KBM-7 (cell line): ENCODE data around the gene KRTAP10-5.
"Not testable (repeated sequence)": the region's sequence is repeated elsewhere in the genome, so short reads cannot be mapped to it uniquely, and the experiment has no call there.

Experiments used
- DNase-seq: peaks from one replicate; pipeline ENCODE4 v3.0.0-alpha.2; 2015
- in situ Hi-C: fragments of 300-500 bp; cut with MboI; formaldehyde crosslinking; loops from 2 replicates; pipeline ENCODE4 v1.14.3; 2020; ENCODE audit warnings: low sequenced_read_pairs, low pct_unique_long_range_greater_than_20kb, mixed read lengths

The KRTAP10-5 gene

DNA sequence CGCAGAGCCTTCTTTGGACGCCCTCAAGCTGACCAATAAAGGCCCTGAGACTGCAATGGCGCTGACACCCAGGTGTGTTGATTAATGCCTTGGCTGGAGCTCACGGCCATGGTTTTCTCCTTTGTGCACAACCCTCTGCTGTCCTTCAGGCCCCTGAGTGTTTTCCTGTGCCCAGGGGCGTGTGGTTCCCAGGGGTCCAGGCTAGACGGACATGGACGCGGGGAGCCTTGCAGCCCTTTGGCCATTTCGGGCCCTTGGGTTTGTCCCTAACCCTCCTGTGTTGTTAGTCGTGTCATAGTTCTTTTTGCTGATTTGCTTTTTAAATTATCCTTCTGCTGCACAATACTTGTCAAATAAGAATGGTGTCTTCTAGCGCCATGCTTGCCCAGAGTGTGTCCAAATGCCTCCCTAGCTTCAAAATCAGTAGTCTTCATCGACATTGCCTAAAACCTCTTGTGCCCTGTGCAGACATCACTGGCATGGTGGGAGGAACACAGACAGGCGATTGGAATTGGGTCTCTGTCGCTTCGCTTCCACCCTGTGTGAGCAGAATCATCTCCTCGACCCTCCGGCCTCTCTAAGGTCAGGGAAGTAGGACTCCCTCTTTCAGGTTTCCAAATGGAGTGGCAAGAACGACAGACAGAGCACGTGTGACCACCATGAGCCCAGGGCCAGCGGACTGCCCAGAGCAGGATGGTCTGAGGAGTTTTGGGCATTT, 4.9 kb downstream of the KRTAP10-5 start:
- DNase-seq, result no peak
- in situ Hi-C loops, result no loop called here

DNA sequence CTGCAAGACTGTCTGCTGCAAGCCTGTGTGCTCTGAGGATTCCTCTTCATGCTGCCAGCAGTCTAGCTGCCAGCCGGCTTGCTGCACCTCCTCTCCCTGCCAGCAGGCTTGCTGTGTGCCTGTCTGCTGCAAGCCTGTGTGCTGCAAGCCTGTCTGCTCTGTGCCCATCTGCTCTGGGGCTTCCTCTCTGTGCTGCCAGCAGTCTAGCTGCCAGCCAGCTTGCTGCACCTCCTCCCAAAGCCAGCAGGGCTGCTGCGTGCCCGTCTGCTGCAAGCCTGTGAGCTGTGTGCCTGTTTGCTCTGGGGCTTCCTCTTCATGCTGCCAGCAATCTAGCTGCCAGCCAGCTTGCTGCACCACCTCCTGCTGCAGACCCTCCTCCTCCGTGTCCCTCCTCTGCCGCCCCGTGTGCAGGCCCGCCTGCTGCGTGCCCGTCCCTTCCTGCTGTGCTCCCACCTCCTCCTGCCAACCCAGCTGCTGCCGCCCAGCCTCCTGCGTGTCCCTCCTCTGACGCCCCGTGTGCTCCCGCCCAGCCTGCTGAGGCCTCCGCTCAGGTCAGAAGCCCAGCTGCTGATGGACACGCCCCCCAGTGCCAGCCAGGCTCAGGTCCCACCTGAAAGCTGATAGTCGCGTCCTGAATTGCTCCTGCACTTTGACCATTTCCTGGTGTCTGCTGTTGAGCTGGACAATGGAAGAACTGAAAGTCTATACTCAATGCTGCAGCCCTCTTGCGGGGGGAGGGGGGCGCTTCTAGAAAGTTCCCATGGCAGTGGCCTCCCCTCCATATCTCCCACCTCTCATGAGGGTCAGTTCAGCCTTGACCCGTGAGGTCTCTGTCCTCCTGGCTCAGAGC, 5.7 kb downstream of the KRTAP10-5 start:
- DNase-seq, result no peak

DNA sequence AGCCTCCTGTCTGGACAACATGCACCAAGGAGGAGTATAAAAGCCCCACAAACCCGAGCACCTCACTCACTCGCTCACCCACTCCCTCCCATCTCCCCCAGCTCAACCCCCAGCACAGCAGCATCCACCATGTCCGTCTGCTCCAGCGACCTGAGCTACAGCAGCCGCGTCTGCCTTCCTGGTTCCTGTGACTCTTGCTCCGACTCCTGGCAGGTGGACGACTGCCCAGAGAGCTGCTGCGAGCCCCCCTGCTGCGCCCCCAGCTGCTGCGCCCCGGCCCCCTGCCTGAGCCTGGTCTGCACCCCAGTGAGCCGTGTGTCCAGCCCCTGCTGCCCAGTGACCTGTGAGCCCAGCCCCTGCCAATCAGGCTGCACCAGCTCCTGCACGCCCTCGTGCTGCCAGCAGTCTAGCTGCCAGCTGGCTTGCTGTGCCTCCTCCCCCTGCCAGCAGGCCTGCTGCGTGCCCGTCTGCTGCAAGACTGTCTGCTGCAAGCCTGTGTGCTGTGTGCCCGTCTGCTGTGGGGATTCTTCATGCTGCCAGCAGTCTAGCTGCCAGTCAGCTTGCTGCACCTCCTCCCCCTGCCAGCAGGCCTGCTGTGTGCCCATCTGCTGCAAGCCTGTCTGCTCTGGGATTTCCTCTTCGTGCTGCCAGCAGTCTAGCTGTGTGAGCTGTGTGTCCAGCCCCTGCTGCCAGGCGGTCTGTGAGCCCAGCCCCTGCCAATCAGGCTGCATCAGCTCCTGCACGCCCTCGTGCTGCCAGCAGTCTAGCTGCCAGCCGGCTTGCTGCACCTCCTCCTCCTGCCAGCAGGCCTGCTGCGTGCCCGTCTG, 6.6 kb downstream of the KRTAP10-5 start, which contains the start of gene KRTAP10-4:
Gene KRTAP10-4, plus strand, starts transcription at position 100 of the 827 bp plus-strand sequence. Its CDS starts 30 bp downstream, at position 130.
- in situ Hi-C loops, result loop anchor here (25.0 kb wide), 1 partner anchor 112 kb away; the partner anchor contains the start of gene LRRC3
- DNase-seq, result not testable (repeated sequence)

More for the DNA sequence above, 5.7 kb downstream of the KRTAP10-5 start:
- in situ Hi-C loops, result loop anchor here (25.0 kb wide), 1 partner anchor 112 kb away; the partner anchor contains the start of gene LRRC3

DNA sequence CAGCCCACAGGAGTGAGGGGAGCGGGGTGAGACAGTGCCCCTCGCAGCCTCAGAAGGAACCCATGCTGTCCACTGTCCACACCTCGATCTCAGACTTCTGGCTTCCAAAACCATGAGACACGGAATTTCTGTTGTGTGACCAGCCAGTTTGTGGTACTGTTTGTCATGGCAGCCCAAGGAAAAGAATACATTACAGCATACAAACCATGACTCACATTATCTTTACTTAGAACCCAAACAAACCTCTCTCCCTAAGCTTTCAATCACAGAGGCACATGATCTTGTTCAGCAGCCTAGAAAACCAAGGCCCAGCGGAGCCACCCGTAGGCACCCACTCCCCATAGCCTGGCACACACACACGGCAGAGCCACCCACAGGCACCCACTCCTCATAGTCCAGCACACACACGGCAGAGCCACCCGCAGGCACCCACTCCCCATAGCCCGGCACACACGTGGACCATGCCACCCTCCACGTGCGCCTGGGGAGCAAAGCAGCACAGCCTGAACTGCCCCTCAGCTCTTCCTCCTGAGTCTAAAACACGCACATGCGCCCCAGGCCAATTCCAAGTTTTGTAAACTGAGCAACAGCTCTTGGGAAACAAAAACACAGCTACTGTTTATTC, 7.3 kb downstream of the KRTAP10-5 start:
- in situ Hi-C loops, result loop anchor here (25.0 kb wide), 1 partner anchor 111 kb away; the partner anchor contains the start of gene LRRC3
- DNase-seq, result no peak

DNA sequence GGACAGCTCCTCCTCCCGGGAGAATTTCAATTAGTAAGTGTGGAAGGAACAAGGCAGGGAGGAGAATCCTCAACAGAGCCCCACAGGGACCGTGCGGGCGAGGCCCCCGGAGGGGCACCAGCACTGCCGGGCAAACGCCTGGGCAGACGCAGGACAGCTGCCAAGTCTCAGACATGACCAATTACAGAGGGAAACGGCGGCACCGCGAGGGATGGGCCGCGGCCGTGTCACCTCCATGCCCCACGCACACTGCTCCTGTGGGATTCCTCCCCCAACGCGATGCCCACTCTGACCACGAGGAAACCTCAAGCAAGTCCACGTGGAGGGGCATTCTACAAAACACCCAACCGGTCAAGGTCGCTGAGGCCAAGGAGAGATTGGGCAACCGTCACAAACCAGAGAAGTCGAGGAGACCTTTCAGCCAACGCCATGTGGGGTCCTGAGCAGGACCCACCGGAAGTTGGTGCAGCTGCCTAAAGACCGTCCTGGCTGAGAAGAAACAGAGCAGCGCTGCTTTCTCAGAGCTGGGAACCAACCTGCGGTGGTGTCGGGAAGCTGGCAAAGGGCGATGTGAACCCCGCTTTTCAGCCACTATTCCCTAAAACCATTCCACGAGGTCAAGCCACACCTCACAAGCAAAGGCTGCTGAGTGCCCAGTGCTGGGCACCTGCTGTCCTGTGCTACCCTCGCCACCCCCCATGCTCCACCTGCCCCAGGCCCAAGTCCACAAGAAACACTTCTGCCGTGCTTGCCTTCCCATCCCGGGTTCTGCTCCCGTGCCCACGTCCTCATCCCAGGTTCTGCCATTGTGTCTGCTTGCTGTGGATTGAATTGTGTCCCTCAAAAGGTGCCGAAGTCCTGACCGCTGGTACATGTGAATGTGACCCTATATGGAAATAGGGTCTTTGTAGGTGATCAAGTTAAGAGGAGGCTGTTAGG, 8.3 kb downstream of the KRTAP10-5 start:
- in situ Hi-C loops, result loop anchor here (25.0 kb wide), 1 partner anchor 110 kb away; the partner anchor contains the start of gene LRRC3
- DNase-seq, result no peak

DNA sequence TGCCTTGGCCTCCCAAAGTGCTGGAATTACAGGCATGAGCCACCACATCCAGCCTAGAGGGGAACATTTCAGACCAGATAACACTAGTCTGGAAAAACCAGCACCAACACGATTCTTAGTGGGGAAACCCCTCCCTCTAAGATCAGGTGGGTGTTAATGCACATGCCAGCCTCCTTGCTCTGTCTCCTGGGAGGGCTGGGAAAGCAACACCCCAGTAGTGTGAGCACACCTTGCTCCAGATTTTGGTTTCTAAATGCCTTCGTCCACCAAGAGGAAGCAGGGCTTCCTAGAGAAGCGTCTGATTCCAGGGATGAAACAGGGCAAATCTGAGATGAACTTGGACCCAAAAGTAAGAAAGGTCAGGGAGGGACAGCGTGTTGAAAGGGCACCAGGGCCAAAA, 9.1 kb downstream of the KRTAP10-5 start:
- in situ Hi-C loops, result loop anchor here (25.0 kb wide), 1 partner anchor 109 kb away; the partner anchor contains the start of gene LRRC3
- DNase-seq, result no peak

DNA sequence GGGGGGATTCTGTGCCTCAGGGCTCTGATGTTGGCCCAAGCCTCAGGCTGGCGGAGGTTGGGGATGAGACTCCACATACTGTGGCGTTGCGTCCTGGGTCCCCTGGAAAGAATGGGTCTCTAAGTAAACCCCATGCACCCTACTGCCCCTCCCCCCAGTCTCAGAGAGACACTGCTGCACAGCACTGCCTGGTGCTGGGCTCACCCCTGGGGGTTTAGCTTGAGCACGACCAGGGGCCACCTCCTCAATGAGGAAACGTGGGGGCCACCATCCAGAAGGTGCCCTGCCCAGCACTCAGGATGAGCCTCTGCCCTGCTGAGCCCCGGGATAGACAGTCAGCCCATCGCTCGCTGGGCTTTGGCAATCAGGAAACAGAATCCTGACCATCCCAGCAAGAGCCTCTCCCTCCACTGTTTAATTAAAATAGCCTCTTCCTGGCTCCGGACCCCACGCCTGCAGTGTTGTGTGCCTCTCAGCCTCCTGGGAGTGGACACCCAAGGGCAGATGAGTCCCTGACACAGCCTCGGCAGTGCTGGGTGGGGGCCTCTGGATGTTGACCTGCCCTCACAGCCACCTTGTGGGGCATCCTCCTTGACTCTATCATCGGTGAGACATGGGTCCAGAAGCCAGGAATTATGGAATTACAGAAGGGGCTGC, 10.4 kb downstream of the KRTAP10-5 start:
- in situ Hi-C loops, result loop anchor here (25.0 kb wide), 1 partner anchor 108 kb away; the partner anchor contains the start of gene LRRC3

DNA sequence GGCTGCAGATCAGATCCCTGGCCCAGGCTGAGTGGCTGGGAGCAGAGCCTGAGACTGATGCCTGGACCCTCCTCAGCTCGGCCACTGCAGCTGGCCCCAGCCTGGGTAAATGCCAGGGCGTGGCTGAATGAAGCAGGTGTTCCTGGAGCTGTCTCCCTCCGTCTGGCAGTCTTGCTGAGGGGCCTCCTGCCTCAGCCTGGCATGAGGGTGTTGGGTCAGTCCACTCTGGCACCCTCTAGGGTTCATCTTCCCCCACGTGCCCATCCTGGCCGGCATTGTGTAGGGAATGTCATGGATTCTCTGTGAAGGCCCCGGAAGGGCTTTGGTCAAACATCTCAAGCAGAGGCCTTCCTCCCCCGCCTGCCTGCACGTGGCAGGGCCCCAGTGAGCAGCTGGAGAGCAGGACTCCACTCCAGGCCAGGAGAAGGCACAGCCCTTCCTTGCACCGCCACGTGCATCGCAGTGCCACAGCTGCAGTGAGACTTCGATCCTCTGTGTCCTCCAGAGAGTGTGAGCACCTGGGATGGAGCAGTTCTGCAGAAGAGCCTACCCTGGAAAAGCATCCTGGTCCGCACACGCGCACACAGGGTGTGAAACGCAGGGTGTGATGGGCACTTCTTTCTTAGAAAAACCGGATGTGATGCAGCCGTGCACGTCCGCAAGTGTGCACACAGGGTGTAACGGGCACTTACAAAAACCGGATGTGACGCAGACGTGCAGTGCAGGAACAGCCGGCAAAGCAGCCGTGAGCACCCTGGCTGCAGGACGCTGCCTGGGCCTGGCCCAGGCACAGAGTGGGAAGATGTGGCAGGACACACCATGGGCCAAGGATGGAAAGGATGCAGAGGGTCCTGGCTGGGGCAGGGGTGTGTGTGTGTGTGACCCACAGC, 11.5 kb downstream of the KRTAP10-5 start:
- in situ Hi-C loops, result loop anchor here (25.0 kb wide), 1 partner anchor 107 kb away; the partner anchor contains the start of gene LRRC3

More for the DNA sequence above, 10.4 kb downstream of the KRTAP10-5 start:
- no peak for DNase-seq

DNA sequence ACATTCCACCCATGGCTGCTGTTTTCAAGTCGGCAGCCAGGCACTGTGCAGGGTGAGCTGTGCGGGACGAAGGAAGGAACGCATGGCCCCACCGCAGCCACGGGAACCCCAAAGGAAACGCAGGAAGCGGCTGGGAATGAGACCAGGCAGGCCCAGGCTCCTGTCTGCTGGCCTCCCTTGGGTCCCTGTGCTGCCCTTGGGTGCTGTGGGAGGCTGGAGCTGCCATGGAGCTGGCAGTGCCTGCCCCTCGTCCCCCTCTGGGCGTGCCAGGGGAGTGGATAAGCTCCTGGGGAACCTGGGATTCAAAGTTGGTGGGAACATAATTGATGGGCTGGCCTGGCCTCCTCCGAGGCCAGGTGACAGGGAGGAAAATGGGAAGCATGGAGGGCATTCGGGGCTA, 12.1 kb downstream of the KRTAP10-5 start:
- in situ Hi-C loops, result loop anchor here (25.0 kb wide), 1 partner anchor 106 kb away; the partner anchor contains the start of gene LRRC3
- DNase-seq, result no peak

More for the DNA sequence above, 11.5 kb downstream of the KRTAP10-5 start:
- DNase-seq, result no peak

DNA sequence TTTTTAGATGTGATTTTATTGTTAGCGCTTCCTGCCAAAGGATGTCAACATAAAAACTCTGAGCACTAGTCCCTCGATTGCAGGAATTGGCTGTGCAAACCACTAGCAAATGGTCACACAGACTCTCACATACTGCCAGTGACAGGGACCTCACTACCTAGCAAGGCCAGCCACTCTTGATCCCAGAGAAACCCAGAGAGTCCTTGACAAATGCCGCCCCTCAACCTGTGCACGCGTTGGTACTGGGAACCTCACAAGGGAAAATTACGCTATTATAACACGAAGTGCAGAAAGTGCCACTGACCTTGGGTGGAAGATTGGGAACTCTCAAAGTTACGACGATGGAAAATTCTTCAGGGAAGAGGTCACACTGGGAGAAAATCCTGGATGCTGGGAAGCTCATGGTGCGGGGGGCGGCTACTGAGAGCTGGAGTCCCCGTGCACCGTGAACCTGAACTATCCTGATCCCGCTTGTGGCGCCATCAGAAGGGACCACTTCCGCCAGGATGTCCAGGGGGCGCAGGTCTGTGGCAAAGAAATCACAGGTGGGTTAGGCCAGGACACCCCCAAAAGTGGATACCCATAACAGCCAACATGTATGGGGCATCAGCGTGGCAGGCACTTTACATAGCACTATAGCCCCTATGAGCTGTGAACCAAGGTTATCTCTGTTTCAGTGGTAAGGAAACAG, 12.8 kb downstream of the KRTAP10-5 start:
- in situ Hi-C loops, result loop anchor here (25.0 kb wide), 1 partner anchor 105 kb away; the partner anchor contains the start of gene LRRC3
- no peak for DNase-seq

DNA sequence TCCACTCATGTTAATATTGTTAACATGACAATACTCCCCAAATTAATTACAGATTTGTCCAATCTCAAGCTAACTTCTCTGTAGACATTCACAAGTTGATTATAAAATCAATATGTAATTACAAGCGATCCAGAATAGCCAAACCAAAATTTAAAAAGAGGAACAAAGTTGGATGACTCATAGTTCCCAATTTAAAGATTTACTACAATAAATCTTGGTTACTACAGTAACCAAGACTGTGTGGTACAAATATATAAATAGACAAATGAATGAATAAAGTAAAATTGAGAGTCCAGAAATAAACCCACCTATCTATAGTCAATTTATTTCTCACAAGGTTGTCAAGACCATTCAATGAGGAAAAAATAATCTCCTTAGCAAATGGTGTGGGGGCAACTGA, 14.0 kb downstream of the KRTAP10-5 start:
- peak; percentile 79 for DNase-seq
- in situ Hi-C loops, result loop anchor here (25.0 kb wide), 1 partner anchor 104 kb away; the partner anchor contains the start of gene LRRC3

DNA sequence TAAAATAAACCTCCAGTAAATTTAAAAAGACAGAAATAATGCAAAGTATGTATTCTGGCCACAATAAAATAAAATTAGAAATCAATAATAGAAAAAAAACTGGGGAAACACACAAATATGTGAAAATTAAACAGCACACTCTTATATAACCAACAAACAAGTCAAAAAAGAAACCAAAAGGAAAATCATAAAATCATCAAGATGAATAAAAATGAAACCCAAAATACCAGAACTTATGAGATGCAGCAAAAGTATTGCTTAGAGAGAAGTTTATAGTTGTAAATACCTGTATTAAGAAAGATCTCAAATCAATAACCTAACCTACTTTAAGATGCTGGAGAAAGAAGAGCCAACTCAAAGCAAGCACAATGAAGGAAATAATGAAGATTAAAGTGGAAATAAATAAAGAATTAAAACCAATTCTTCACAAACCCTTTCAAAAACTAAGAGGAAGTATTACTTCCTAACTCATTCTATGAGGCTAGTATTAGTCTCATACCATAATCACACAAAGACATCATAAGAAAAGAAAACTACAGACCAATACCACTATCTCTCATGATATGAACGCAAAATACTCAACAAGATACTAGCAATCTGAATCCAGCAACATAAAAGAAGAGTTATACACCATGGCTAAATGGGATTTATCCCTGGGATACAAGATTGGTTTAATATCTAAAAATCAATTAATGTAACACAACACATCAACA, 15.4 kb downstream of the KRTAP10-5 start:
- in situ Hi-C loops, result loop anchor here (25.0 kb wide), 1 partner anchor 103 kb away; the partner anchor contains the start of gene LRRC3
- no peak for DNase-seq

DNA sequence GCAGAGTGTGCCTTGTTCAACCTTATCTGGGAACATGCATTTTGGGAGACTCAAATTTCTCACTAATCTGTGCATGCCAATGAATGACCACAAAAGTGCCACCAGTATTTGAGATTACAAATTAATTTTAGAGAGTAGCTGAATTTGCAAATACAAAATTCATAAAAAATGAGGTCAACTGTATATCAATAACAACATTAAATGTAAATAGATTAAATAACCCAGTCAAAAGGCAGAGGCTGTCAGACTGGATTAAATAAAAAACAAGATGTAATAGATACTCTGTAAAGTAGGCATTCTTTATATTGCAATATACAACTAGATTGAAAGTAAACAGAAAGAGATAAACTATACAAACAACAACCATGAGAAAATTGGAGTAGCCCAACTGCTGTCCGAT, 16.3 kb downstream of the KRTAP10-5 start:
- in situ Hi-C loops, result loop anchor here (25.0 kb wide), 1 partner anchor 102 kb away; the partner anchor contains the start of gene LRRC3
- DNase-seq, result no peak

DNA sequence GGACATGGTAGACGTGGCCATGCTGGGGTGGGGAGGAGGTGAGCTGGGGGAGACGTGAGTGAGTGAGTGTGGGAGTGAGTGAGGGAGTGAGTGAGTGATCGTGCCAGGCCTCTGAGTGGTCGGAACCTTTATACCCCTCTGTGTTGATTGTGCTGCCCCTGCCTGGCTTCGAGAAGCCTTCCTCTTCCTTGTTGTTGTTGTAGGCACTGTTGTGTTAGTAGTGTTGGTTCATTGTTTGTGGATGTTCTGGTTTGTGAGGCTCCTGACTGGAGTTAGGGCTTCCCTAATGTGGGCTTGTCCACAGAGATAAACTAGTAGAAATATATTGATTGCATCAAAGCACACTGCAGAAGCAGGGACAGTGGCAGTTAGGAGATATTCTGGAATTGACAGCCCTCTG, 21.7 kb downstream of the KRTAP10-5 start, which contains the start of gene KRTAP10-3:
Gene KRTAP10-3, minus strand, starts transcription at position 101 of the 400 bp plus-strand sequence. Its CDS starts 80 bp downstream, at position 21.
- no peak for DNase-seq
- in situ Hi-C loops, result loop anchor here (25.0 kb wide), 1 partner anchor 96 kb away; the partner anchor contains the start of gene LRRC3
